HG03139 (cell line): ENCODE data around the gene SMAD1.

ENCODE experiments used
- ATAC-seq: cut with Tn5 transposase; IDR thresholded peaks from one replicate; pipeline ENCODE4 v1.9.1; 2021; ENCODE audit not compliant: unreplicated experiment

SMAD1 gene

GRCh38 chr4:145481164-145481941 lies at the start of gene SMAD1:
Gene SMAD1 (plus strand): TSS chr4:145481853. CDS start chr4:145514614, 32,761 bp downstream.
- peak; percentile 50 for ATAC-seq

GRCh38 chr4:145433684-145434083 lies 48.0 kb upstream of the SMAD1 start:
- ATAC-seq: no peak

GRCh38 chr4:145435646-145436045 lies 46.0 kb upstream of the SMAD1 start:
- ATAC-seq: no peak

- ATAC-seq: no peak
These were observed 45.5 kb upstream of the SMAD1 start for GRCh38 chr4:145436114-145436513.

GRCh38 chr4:145436796-145437195 lies 44.9 kb upstream of the SMAD1 start:
- no peak for ATAC-seq

GRCh38 chr4:145437466-145437865 lies 44.2 kb upstream of the SMAD1 start:
- ATAC-seq: no peak

- no peak for ATAC-seq
These were observed 43.4 kb upstream of the SMAD1 start for GRCh38 chr4:145438298-145438697.

GRCh38 chr4:145440292-145441007 lies 41.2 kb upstream of the SMAD1 start:
- no peak for ATAC-seq

- ATAC-seq: peak; percentile 88
These were observed 35.5 kb upstream of the SMAD1 start for GRCh38 chr4:145446184-145446583.

GRCh38 chr4:145451895-145452294 lies 29.8 kb upstream of the SMAD1 start:
- no peak for ATAC-seq

- no peak for ATAC-seq
These were observed 29.0 kb upstream of the SMAD1 start for GRCh38 chr4:145452447-145453162.

- ATAC-seq: no peak
These were observed 28.5 kb upstream of the SMAD1 start for GRCh38 chr4:145453163-145453520.

GRCh38 chr4:145473203-145473602 lies 8.4 kb upstream of the SMAD1 start:
- no peak for ATAC-seq

- no peak for ATAC-seq
These were observed 1.4 kb upstream of the SMAD1 start for GRCh38 chr4:145480257-145480656.

- ATAC-seq: no peak
These were observed 222 bp downstream of the SMAD1 start for GRCh38 chr4:145481942-145482208.

GRCh38 chr4:145482209-145483037 lies 770 bp downstream of the SMAD1 start:
- peak; percentile 22 for ATAC-seq

- no peak for ATAC-seq
These were observed 1.9 kb downstream of the SMAD1 start for GRCh38 chr4:145483514-145483913.

GRCh38 chr4:145484225-145484846 lies 2.7 kb downstream of the SMAD1 start:
- no peak for ATAC-seq

GRCh38 chr4:145485120-145485519 lies 3.5 kb downstream of the SMAD1 start:
- no peak for ATAC-seq

GRCh38 chr4:145486603-145487002 lies 5.0 kb downstream of the SMAD1 start:
- ATAC-seq: no peak

GRCh38 chr4:145487631-145488030 lies 6.0 kb downstream of the SMAD1 start:
- peak; percentile 94 for ATAC-seq
